Measurements from ENCODE around the gene LARGE2.

- TF ChIP-seq ZBTB8A (tag by site-specific recombination; IDR thresholded peaks at IDR 0.05) (no peak), ZNF140 (tag by site-specific recombination; IDR thresholded peaks at IDR 0.05) (no peak), ZNF404 (tag by site-specific recombination; IDR thresholded peaks at IDR 0.05) (no peak), ZNF521 (tag by site-specific recombination; IDR thresholded peaks at IDR 0.05) (no peak), ZBTB44 (tag by site-specific recombination; IDR thresholded peaks at IDR 0.05) (peak; percentile 49; the same call in 1 of the 2 replicates), ZNF555 (tag by site-specific recombination; conservative IDR thresholded peaks at IDR 0.05) (no peak), YY1 (tag by site-specific recombination; IDR thresholded peaks at IDR 0.05) (no peak)
- TF ChIP-seq, protein P1, sequence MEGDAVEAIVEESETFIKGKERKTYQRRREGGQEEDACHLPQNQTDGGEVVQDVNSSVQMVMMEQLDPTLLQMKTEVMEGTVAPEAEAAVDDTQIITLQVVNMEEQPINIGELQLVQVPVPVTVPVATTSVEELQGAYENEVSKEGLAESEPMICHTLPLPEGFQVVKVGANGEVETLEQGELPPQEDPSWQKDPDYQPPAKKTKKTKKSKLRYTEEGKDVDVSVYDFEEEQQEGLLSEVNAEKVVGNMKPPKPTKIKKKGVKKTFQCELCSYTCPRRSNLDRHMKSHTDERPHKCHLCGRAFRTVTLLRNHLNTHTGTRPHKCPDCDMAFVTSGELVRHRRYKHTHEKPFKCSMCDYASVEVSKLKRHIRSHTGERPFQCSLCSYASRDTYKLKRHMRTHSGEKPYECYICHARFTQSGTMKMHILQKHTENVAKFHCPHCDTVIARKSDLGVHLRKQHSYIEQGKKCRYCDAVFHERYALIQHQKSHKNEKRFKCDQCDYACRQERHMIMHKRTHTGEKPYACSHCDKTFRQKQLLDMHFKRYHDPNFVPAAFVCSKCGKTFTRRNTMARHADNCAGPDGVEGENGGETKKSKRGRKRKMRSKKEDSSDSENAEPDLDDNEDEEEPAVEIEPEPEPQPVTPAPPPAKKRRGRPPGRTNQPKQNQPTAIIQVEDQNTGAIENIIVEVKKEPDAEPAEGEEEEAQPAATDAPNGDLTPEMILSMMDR (tag by site-specific recombination; IDR thresholded peaks at IDR 0.05) = no peak
Observed at GRCh38 chr11:45896422-45896984, 26.0 kb upstream of the LARGE2 start.
